Small intestine (tissue), 7 donors: ENCODE results near the gene CAMTA1. TPM values are rescaled to one million over a fixed set of nuclear protein-coding genes. Genes with fewer than 3 reads are reported as not detected.

Source experiments
- DNase-seq, 2 donors: peaks; one replicate each; pipeline versions ENCODE4 v3.0.0 to v3.0.0-alpha.2; 2013
- FAIRE-seq: peaks from 2 replicates; lab custom pipeline; 2012; peaks lifted over from hg19 to GRCh38; lab: Jason Lieb, UNC
- H3K27ac ChIP-seq, 3 donors: one replicate each; pipeline ENCODE4 v1.5.1; 2013; ENCODE audit warnings: low read length in 2 of 3, mild to moderate bottlenecking in 2 of 3, control low read depth in 1 of 3, inconsistent platforms in 1 of 3, low read depth in 1 of 3, moderate library complexity in 1 of 3
- H3K27me3 ChIP-seq, 3 donors: one replicate each; pipeline ENCODE4 v1.6.1; 2013; ENCODE audit warnings: low read length in 3 of 3, inconsistent platforms in 1 of 3; ENCODE audit not compliant: control insufficient read depth in 3 of 3, insufficient read depth in 3 of 3
- H3K36me3 ChIP-seq, 3 donors: one replicate each; pipeline ENCODE4 v1.6.1; 2013; ENCODE audit warnings: low read length in 3 of 3, inconsistent platforms in 1 of 3, low read depth in 1 of 3, mild to moderate bottlenecking in 1 of 3, moderate library complexity in 1 of 3; ENCODE audit not compliant: control insufficient read depth in 3 of 3, insufficient read depth in 2 of 3
- H3K4me1 ChIP-seq, 3 donors: one replicate each; pipeline ENCODE4 v1.6.1; 2013; ENCODE audit warnings: low read length in 2 of 3, inconsistent platforms in 1 of 3, low read depth in 1 of 3, mild to moderate bottlenecking in 1 of 3, moderate library complexity in 1 of 3; ENCODE audit not compliant: control insufficient read depth in 3 of 3, insufficient read depth in 2 of 3
- H3K4me3 ChIP-seq, 3 donors: one replicate each; pipeline ENCODE4 v1.5.1; 2013; ENCODE audit warnings: low read length in 3 of 3, control low read depth in 1 of 3, inconsistent platforms in 1 of 3, low read depth in 1 of 3, mild to moderate bottlenecking in 1 of 3, moderate library complexity in 1 of 3
- H3K9me3 ChIP-seq, 2 donors: one replicate each; pipeline ENCODE4 v1.6.1; 2013; ENCODE audit warnings: low read depth in 1 of 2, low read length in 1 of 2; ENCODE audit not compliant: control insufficient read depth in 2 of 2, insufficient read depth in 1 of 2
- WGBS, 3 donors: extraction: QIAGEN DNeasy Blood & Tissue Kit; methylation state at CpG; one replicate each; pipeline ENCODE4 v1.1.7; 2013; 5-methylcytosine and 5-hydroxymethylcytosine counted together
- polyA plus RNA-seq, 4 donors: library from polyadenylated mRNA; stranded (reverse) in 3 of 4; unstranded in 1 of 4; fragments of 200-250 nt in 3 of 4; fragments of 120-200 nt in 1 of 4; gene quantifications; one replicate each; pipeline versions ENCODE4 v1.2.1 to v1.2.3, GENCODE V29; 2013
- donor health status: healthy with polysubstance abuse.
- donor health status: control.
- donor health status: control.
- donor health status: Bipolar disorder and iron deficiency.
- donor health status: healthy.

The CAMTA1 gene
- polyA plus RNA-seq, 4 donors: 57.6 to 177 (median 147) TPM

- H3K27ac ChIP-seq: no peak overlapping the region
- FAIRE-seq: no peak
These were observed 9.8 kb upstream of the CAMTA1 start for GRCh38 chr1:6775261-6776043.

GRCh38 chr1:6776389-6776788 lies 8.9 kb upstream of the CAMTA1 start:
- no peak for FAIRE-seq
- 90 to 100% (median 94%) methylated on average over 2 of the region's 2 CpGs for WGBS, 3 donors
- Histone ChIP-seq H3K27ac (no peak overlapping the region), H3K4me3 (no peak overlapping the region), H3K36me3 (no peaks in the 10 kb centered on the region), H3K4me1 (no peaks in the 10 kb centered on the region), H3K9me3 (peaks cover 0 to 6% of the 10 kb centered on the region in 2 donors), H3K27me3 (no peaks in the 10 kb centered on the region)
- DNase-seq: no peak

More at GRCh38 chr1:6775261-6776043, 9.8 kb upstream of the CAMTA1 start:
- H3K4me1 ChIP-seq: no peaks in the 10 kb centered on the region
- H3K4me3 ChIP-seq: no peak overlapping the region
- no peak for DNase-seq
- H3K9me3 ChIP-seq: peaks cover 0 to 6% of the 10 kb centered on the region in 2 donors
- peaks cover 0 to 3% (median 0%) of the 10 kb centered on the region in 3 donors for H3K27me3 ChIP-seq
- WGBS, 3 donors: 93 to 94% (median 93%) methylated on average over 8 of the region's 8 CpGs
- no peaks in the 10 kb centered on the region for H3K36me3 ChIP-seq

GRCh38 chr1:6776895-6777294 lies 8.4 kb upstream of the CAMTA1 start:
- no peaks in the 10 kb centered on the region for H3K36me3 ChIP-seq
- no peaks in the 10 kb centered on the region for H3K4me1 ChIP-seq
- peaks cover 0 to 6% of the 10 kb centered on the region in 2 donors for H3K9me3 ChIP-seq
- FAIRE-seq: no peak
- 67 to 72% (median 68%) methylated on average over 7 of the region's 7 CpGs for WGBS, 3 donors
- DNase-seq: no peak
- no peak overlapping the region for H3K4me3 ChIP-seq
- no peaks in the 10 kb centered on the region for H3K27me3 ChIP-seq
- H3K27ac ChIP-seq: no peak overlapping the region

- H3K27ac ChIP-seq: no peak overlapping the region
- peaks cover 0 to 6% of the 10 kb centered on the region in 2 donors for H3K9me3 ChIP-seq
- H3K36me3 ChIP-seq: peaks cover 0 to 3% (median 0%) of the 10 kb centered on the region in 3 donors
- no peaks in the 10 kb centered on the region for H3K27me3 ChIP-seq
- 83 to 89% (median 85%) methylated on average over 7 of the region's 7 CpGs for WGBS, 3 donors
- H3K4me3 ChIP-seq: no peak overlapping the region
- DNase-seq: no peak
- FAIRE-seq: no peak
- no peaks in the 10 kb centered on the region for H3K4me1 ChIP-seq
These were observed 7.4 kb upstream of the CAMTA1 start for GRCh38 chr1:6777813-6778212.

GRCh38 chr1:6779089-6779805 lies 6.0 kb upstream of the CAMTA1 start:
- H3K4me1 ChIP-seq: no peaks in the 10 kb centered on the region
- FAIRE-seq (no peak), DNase-seq (no peak)
- peaks cover 0 to 6% of the 10 kb centered on the region in 2 donors for H3K9me3 ChIP-seq
- 69 to 76% (median 72%) methylated on average over 7 of the region's 7 CpGs for WGBS, 3 donors
- H3K36me3 ChIP-seq: peaks cover 0 to 3% (median 0%) of the 10 kb centered on the region in 3 donors
- no peak overlapping the region for H3K27ac ChIP-seq
- no peak overlapping the region for H3K4me3 ChIP-seq
- H3K27me3 ChIP-seq: no peaks in the 10 kb centered on the region

GRCh38 chr1:6782151-6782550 lies 3.1 kb upstream of the CAMTA1 start:
- peaks cover 0 to 3% (median 0%) of the 10 kb centered on the region in 3 donors for H3K36me3 ChIP-seq
- no peak overlapping the region for H3K27ac ChIP-seq
- no peaks in the 10 kb centered on the region for H3K27me3 ChIP-seq
- FAIRE-seq (no peak), DNase-seq (no peak)
- peaks cover 0 to 6% (median 2%) of the 10 kb centered on the region in 3 donors for H3K4me1 ChIP-seq
- H3K9me3 ChIP-seq: no peaks in the 10 kb centered on the region
- H3K4me3 ChIP-seq: no peak overlapping the region
- 90 to 91% (median 91%) methylated on average over 6 of the region's 6 CpGs for WGBS, 3 donors

GRCh38 chr1:6783221-6783620 lies 2.0 kb upstream of the CAMTA1 start:
- H3K4me1 ChIP-seq: peaks cover 0 to 6% (median 2%) of the 10 kb centered on the region in 3 donors
- no peak overlapping the region for H3K27ac ChIP-seq
- H3K9me3 ChIP-seq: no peaks in the 10 kb centered on the region
- FAIRE-seq: no peak
- no peak overlapping the region for H3K4me3 ChIP-seq
- H3K36me3 ChIP-seq: peaks cover 0 to 3% (median 0%) of the 10 kb centered on the region in 3 donors
- no peak for DNase-seq
- 94 to 98% (median 94%) methylated on average over 4 of the region's 4 CpGs for WGBS, 3 donors
- H3K27me3 ChIP-seq: no peaks in the 10 kb centered on the region

- Histone ChIP-seq H3K4me1 (peaks cover 4 to 6% (median 5%) of the 10 kb centered on the region in 3 donors), H3K4me3 (peak overlapping the region; percentile 79 to 93 (median 80)), H3K27ac (peak overlapping the region; percentile 98 to 99 (median 99)), H3K36me3 (peaks cover 0 to 3% (median 0%) of the 10 kb centered on the region in 3 donors), H3K9me3 (no peaks in the 10 kb centered on the region), H3K27me3 (no peaks in the 10 kb centered on the region)
- no peak for FAIRE-seq
- 0 to 1% (median 0%) methylated on average over 40 of the region's 40 CpGs for WGBS, 3 donors
- DNase-seq: no peak
These were observed 1.2 kb upstream of the CAMTA1 start for GRCh38 chr1:6783936-6784559.
